Measurements from ENCODE around the gene HK1. TPM values are rescaled to one million over a fixed set of nuclear protein-coding genes. Genes with fewer than 3 reads are reported as not detected.
A peak's percentile ranks its signal among the peaks of the same experiment; 100 is the strongest.

The HK1 gene
- total RNA-seq, 1 experiment from 2014 or later, result 98.8 TPM

GRCh38 chr10:69312528-69312927 is 34.2 kb downstream of the HK1 start:
- TF ChIP-seq, protein P1, sequence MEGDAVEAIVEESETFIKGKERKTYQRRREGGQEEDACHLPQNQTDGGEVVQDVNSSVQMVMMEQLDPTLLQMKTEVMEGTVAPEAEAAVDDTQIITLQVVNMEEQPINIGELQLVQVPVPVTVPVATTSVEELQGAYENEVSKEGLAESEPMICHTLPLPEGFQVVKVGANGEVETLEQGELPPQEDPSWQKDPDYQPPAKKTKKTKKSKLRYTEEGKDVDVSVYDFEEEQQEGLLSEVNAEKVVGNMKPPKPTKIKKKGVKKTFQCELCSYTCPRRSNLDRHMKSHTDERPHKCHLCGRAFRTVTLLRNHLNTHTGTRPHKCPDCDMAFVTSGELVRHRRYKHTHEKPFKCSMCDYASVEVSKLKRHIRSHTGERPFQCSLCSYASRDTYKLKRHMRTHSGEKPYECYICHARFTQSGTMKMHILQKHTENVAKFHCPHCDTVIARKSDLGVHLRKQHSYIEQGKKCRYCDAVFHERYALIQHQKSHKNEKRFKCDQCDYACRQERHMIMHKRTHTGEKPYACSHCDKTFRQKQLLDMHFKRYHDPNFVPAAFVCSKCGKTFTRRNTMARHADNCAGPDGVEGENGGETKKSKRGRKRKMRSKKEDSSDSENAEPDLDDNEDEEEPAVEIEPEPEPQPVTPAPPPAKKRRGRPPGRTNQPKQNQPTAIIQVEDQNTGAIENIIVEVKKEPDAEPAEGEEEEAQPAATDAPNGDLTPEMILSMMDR (conservative IDR thresholded peaks at IDR 0.05), result no peak
- H3K14ac ChIP-seq (ENCODE audit: insufficient read depth, low read length), result no peak overlapping the region
- no peaks in the 10 kb centered on the region for H3K9me3 ChIP-seq (ENCODE audit: control insufficient read depth, low read depth, low read length)
- no peaks in the 10 kb centered on the region for H3K23me2 ChIP-seq (ENCODE audit: insufficient read length, low read depth, low read length, poor library complexity, severe bottlenecking)
- H3K79me2 ChIP-seq (ENCODE audit: insufficient read depth, low read length), result no peaks in the 10 kb centered on the region
- no peak overlapping the region for H3K4ac ChIP-seq (ENCODE audit: low read depth, low read length)
- H3K79me1 ChIP-seq (ENCODE audit: insufficient read depth, low read depth, low read length, poor library complexity, severe bottlenecking), result no peaks in the 10 kb centered on the region
- H3K27me3 Mint-ChIP-seq (ENCODE audit: low read depth), result no peaks in the 10 kb centered on the region; the same call in 1 of the 2 replicates
- H3K27ac Mint-ChIP-seq, result peak overlapping the region in 2 of 3 experiments; percentile 59 to 89; a peak in 3 of 7 replicates
- no peak overlapping the region for H3K27ac ChIP-seq (ENCODE audit: insufficient read length, low read depth, low read length)
- H3K9ac ChIP-seq (ENCODE audit: extremely low read depth, insufficient read length, low read length), result no peak overlapping the region
- H2BK12ac ChIP-seq (ENCODE audit: insufficient read length, low read depth, low read length), result no peak overlapping the region
- no peak overlapping the region for H3K18ac ChIP-seq (ENCODE audit: insufficient read length, low read depth, low read length)
- peaks cover 5 to 7% of the 10 kb centered on the region in 2 experiments for H3K9me3 Mint-ChIP-seq
- H4K20me1 ChIP-seq (ENCODE audit: control insufficient read depth, insufficient read depth, insufficient read length), result no peaks in the 10 kb centered on the region
- no peak overlapping the region for H2BK120ac ChIP-seq (ENCODE audit: low read depth, low read length, poor library complexity, severe bottlenecking)
- H2AFZ ChIP-seq (ENCODE audit: low read length), result no peak overlapping the region
- DNase-seq, result no peak
- H3K56ac ChIP-seq (ENCODE audit: insufficient read length, low read depth, low read length), result no peak overlapping the region
- no peak overlapping the region for H4K8ac ChIP-seq (replicated peaks; ENCODE audit: insufficient read length, low read depth, low read length)
- no peak overlapping the region for H3K4me3 Mint-ChIP-seq
- no peak overlapping the region for H2AK5ac ChIP-seq (ENCODE audit: insufficient read length, low read length)
- peaks cover 3 to 7% (median 6%) of the 10 kb centered on the region in 3 experiments; a peak in 5 of 7 replicates for H3K36me3 Mint-ChIP-seq (ENCODE audit: insufficient read depth in 1 of 3, low read depth in 3 of 3)
- no peak overlapping the region for H4K5ac ChIP-seq (ENCODE audit: insufficient read length, low read depth, low read length)
- H3K23ac ChIP-seq (ENCODE audit: insufficient read length, low read depth, low read length), result no peak overlapping the region
- H3K4me1 Mint-ChIP-seq, result peaks cover 36 to 38% of the 10 kb centered on the region in 2 experiments
- H2BK5ac ChIP-seq (ENCODE audit: insufficient read length, low read length), result no peak overlapping the region
- no peak overlapping the region for H2BK15ac ChIP-seq (ENCODE audit: low read depth, low read length)
- H3T11ph ChIP-seq (ENCODE audit: low read length), result no peak overlapping the region
- no peak overlapping the region for H4K91ac ChIP-seq (ENCODE audit: insufficient read length, low read depth, low read length)
- H3K27me3 ChIP-seq (ENCODE audit: insufficient read depth, low read length), result no peaks in the 10 kb centered on the region
- no CpG with 5 or more reads among the region's 4 CpGs for WGBS (ENCODE audit: extremely low coverage, insufficient read length, low lambda C conversion rate)
- no peak overlapping the region for H3K4me2 ChIP-seq (ENCODE audit: insufficient read depth, insufficient read length, low read length)
- no peak overlapping the region for H2BK20ac ChIP-seq (ENCODE audit: low read depth, low read length, poor library complexity, severe bottlenecking)
- H3K4me1 ChIP-seq (ENCODE audit: insufficient read depth, low read length), result peaks cover 5% of the 10 kb centered on the region; the same call in 1 of the 2 replicates

All from H9 (cell line).